GM20000 (cell line): Measurements from ENCODE around the gene CD180.

ENCODE experiments used
- DNase-seq: peaks from one replicate; pipeline ENCODE4 v3.0.0; 2012; ENCODE audit warnings: low spot score
- CTCF ChIP-seq: IDR thresholded peaks from 2 replicates; pipeline ENCODE4 v1.5.1; 2012; ENCODE audit warnings: mild to moderate bottlenecking, control low read depth; ENCODE audit errors: extremely low read depth, missing control alignments

CD180 gene

GRCh38 chr5:67211926-67212325 lies 15.3 kb upstream of the CD180 start:
- no peak for TF ChIP-seq CTCF
- DNase-seq: no peak

GRCh38 chr5:67209141-67209771 lies 12.7 kb upstream of the CD180 start:
- TF ChIP-seq CTCF: peak; percentile 26
- DNase-seq: peak; percentile 67

- no peak for DNase-seq
- TF ChIP-seq CTCF: no peak
These were observed 11.8 kb upstream of the CD180 start for GRCh38 chr5:67208403-67208802.

GRCh38 chr5:67206929-67207328 lies 10.3 kb upstream of the CD180 start:
- no peak for TF ChIP-seq CTCF
- DNase-seq: peak; percentile 74

GRCh38 chr5:67206461-67206860 lies 9.9 kb upstream of the CD180 start:
- no peak for DNase-seq

GRCh38 chr5:67205981-67206380 lies 9.4 kb upstream of the CD180 start:
- no peak for DNase-seq
- no peak for TF ChIP-seq CTCF

More at GRCh38 chr5:67206461-67206860, 9.9 kb upstream of the CD180 start:
- no peak for TF ChIP-seq CTCF

GRCh38 chr5:67204821-67205220 lies 8.2 kb upstream of the CD180 start:
- TF ChIP-seq CTCF: no peak
- no peak for DNase-seq
